Subcutaneous adipose tissue (tissue), 4 donors: ENCODE data around the gene C20orf144. TPM values are rescaled to one million over a fixed set of nuclear protein-coding genes. Genes with fewer than 3 reads are reported as not detected.

Experiments used
- total RNA-seq, 4 donors: library from RNA; depleted of rRNA; stranded (reverse); fragments of >200 nt; gene quantifications; one replicate each; pipeline ENCODE4 v1.1.0, GENCODE V29; 2016
- TF ChIP-seq, protein P1 (sequence below): fragments of 450-650 bp; IDR thresholded peaks from one replicate; pipeline ENCODE4 v1.5.1; 2016; ENCODE audit warnings: low read depth, mild to moderate bottlenecking, control low read depth, antibody characterized with exemption, moderate library complexity

C20orf144 gene
- total RNA-seq, 4 donors from 2014 or later: not detected

DNA sequence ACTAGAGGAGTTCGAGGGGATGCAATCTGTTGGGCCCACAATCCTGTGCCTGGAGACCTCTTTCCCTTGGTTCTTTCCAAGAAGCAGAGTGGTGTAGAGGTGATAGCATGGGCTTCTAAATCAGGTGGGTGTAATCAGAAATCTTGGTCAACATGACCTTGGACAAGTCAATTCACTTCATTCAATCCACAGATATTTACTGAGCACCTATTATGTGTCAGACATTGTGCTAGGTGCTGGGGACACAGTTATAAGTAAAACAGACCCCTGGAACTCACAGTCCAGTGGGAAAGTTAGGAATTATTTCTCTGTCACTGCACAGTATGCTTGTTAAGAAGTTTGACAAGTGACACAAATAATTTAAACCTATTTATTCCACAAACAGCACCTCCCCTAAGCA is 27.4 kb downstream of the C20orf144 start:
- TF ChIP-seq, protein P1, sequence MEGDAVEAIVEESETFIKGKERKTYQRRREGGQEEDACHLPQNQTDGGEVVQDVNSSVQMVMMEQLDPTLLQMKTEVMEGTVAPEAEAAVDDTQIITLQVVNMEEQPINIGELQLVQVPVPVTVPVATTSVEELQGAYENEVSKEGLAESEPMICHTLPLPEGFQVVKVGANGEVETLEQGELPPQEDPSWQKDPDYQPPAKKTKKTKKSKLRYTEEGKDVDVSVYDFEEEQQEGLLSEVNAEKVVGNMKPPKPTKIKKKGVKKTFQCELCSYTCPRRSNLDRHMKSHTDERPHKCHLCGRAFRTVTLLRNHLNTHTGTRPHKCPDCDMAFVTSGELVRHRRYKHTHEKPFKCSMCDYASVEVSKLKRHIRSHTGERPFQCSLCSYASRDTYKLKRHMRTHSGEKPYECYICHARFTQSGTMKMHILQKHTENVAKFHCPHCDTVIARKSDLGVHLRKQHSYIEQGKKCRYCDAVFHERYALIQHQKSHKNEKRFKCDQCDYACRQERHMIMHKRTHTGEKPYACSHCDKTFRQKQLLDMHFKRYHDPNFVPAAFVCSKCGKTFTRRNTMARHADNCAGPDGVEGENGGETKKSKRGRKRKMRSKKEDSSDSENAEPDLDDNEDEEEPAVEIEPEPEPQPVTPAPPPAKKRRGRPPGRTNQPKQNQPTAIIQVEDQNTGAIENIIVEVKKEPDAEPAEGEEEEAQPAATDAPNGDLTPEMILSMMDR: no peak

DNA sequence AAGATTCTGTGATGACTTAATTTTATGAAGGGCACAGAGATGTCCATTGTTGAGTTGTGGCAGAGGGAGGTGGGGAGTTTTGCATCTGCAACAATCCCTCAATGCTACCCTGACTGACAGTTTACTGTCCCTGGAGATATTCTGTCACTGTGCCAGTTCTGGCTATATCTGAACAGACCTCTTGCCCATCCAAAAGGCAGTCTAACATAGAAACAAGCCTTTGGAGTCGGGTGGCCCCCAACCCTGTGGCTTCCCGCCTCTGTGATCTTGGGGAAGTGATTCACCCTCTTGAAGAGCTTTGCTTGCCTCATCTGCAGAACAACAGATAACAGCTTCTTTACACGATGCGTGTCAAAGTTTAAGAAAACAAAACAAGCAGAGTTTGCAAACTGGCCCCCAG is 27.8 kb downstream of the C20orf144 start:
- TF ChIP-seq, protein P1: no peak

DNA sequence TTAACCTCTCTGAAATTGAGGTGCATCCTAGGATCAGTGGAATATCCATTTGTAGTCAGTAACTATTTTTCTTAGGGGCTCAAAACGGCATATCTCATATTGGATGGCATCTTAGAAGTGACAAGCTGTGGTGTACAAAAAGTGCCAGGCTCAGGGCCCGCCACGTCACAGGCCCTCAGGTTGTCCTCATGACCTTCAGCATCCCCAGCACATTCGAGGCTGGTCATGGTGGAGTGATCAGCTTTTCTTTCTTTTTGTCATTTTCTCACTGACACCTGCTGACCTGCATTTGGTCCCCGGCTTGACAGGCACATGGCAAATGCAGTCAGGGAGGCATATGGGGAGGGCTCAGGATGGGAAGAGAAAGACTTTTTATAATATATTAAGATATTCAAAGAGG is 31.2 kb downstream of the C20orf144 start:
- TF ChIP-seq, protein P1: no peak

DNA sequence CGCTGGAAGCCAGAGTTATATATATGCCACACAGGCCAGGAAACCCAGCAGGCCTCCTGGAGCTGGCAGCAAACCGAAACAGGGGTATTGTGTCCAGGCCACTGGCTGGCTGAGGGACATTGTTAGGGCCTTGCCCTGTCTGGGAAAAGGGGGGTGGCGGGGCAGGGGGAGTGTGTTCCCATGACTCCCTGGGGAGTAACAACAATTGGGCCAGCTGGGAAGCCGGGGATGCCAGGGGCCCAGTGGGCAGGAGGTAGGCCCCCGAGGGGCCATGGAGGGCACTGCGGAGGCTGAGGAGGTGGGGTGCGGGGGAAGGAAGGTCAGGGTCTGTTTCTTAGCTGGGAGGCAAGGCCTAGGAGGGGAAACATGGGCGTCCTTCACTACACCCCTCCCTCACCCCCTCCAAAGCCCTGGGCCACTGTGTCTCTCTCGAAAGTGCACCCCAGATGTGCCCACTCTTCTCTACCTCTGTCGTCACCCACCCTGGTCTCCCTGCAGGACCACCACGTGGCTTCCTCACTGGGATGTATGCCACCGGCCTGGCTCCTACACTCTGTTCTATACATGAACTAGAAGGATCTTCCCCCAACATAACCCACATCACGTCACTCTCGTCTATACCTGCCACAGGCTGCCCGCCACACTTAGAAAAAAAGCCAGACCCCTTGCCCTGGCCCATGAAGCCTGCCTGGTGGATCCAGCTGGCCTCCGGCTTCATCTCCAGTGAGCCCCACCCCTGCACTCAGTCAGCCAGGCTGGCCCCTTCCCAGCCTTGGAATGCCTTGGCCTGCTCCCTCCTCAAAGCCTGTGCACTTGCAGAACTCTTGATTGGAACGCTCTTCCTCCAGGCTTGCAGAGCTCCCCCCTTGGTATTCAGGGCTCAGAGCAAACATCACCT is 31.9 kb downstream of the C20orf144 start:
- TF ChIP-seq, protein P1: no peak

DNA sequence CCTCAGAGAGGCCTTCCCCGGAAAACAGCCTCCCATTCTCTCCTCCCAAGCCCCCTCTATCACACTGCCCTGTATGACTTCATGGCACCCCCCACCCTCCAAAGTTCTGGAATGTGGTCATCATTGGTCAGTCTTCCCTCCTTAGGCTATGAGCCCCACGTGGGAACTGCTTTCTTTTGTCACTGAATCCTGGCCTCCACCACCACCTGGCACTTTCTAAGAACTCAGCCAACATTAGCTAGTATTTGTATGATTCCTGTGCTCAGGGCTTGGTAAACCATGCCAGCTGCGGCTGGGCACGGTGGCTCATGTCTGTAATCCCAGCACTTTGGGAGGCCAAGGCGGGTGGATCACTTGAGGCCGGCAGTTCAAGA is 32.5 kb downstream of the C20orf144 start:
- TF ChIP-seq, protein P1: no peak

DNA sequence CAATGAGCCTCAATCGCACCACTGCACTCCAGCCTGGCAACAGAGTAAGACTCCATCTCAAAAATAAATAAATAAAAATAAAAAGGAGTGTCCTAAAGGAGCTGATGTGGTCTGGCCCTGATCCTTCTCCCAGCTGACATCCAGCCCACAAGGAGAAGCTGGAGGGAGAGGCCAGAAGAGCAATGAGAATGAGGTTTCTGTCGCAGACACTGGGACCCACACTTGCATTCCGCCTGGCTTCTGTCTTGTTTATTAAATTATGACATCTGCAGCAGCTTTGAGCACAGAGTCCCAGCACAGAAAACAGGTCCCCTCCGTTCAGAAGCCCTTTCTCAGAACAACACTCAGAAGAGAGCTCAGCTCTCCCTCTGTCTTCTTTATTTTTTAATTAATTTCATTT is 34.3 kb downstream of the C20orf144 start:
- TF ChIP-seq, protein P1: no peak

DNA sequence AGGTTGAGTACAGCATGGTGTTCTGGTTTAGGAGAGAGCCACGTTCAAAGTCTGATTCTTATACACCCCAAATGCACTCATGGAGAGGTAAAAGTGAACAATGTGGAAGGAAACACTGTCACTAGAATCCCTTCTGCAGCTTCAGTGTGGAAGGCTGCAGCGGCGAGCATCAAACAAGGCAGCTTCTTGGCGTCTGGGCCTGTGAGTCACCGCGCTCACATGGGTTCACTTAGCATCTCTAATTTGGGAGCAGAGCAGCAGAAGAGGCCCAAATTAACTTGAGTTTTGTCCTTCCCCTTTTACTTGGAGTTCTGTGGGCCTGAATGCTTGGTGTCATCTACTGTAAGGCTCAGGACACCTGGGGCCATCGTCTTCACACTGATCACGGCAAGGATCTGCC is 35.0 kb downstream of the C20orf144 start:
- TF ChIP-seq, protein P1: no peak
